Mesenchymal stem cell (in vitro differentiated cells and primary cell): ENCODE data around the gene PPP1R27.

Experiments
- DNase-seq: peaks from one replicate; pipeline ENCODE4 v3.0.0-alpha.2; 2013
- H2AFZ ChIP-seq: one replicate; pipeline ENCODE4 v1.6.1; 2013; ENCODE audit warnings: low read depth, mild to moderate bottlenecking, control low read depth, inconsistent platforms, low read length, moderate library complexity
- H2AK5ac ChIP-seq: 2 replicates; pipeline ENCODE4 v1.6.1; 2013; ENCODE audit warnings: low read length, moderate library complexity, mild to moderate bottlenecking, inconsistent platforms; ENCODE audit not compliant: severe bottlenecking
- H2BK120ac ChIP-seq: one replicate; pipeline ENCODE4 v1.6.1; 2013; ENCODE audit warnings: low read depth, mild to moderate bottlenecking, inconsistent platforms, low read length, moderate library complexity
- H2BK12ac ChIP-seq, 2 experiments: one replicate each; pipeline ENCODE4 v1.6.1; 2013; ENCODE audit warnings: inconsistent platforms in 2 of 2, low read length in 2 of 2, mild to moderate bottlenecking in 2 of 2, moderate library complexity in 2 of 2, control low read depth in 1 of 2
- H2BK15ac ChIP-seq: one replicate; pipeline ENCODE4 v1.6.1; 2013; ENCODE audit warnings: mild to moderate bottlenecking, low read depth, inconsistent platforms; ENCODE audit not compliant: poor library complexity, severe bottlenecking
- H2BK5ac ChIP-seq: 2 replicates; pipeline ENCODE4 v1.6.1; 2013; ENCODE audit warnings: low read depth, mild to moderate bottlenecking, low read length, control low read depth, inconsistent platforms; ENCODE audit not compliant: poor library complexity, severe bottlenecking
- H3K14ac ChIP-seq, 2 experiments: one replicate each; pipeline ENCODE4 v1.6.1; 2013; ENCODE audit warnings: inconsistent platforms in 2 of 2, low read length in 2 of 2, control low read depth in 1 of 2, mild to moderate bottlenecking in 1 of 2, moderate library complexity in 1 of 2
- H3K18ac ChIP-seq, 2 experiments: one replicate each; pipeline ENCODE4 v1.6.1; 2013; ENCODE audit warnings: inconsistent platforms in 2 of 2, low read length in 2 of 2, control low read depth in 1 of 2, low read depth in 1 of 2, mild to moderate bottlenecking in 1 of 2
- H3K23ac ChIP-seq, 2 experiments: one replicate each; pipeline ENCODE4 v1.6.1; 2013; ENCODE audit warnings: inconsistent platforms in 2 of 2, low read length in 2 of 2, mild to moderate bottlenecking in 2 of 2, moderate library complexity in 2 of 2, control low read depth in 1 of 2
- H3K27ac ChIP-seq: 2 replicates; pipeline ENCODE4 v1.5.1; 2013; ENCODE audit warnings: mild to moderate bottlenecking, moderate library complexity, low read length, control low read depth, inconsistent platforms; ENCODE audit not compliant: poor library complexity, severe bottlenecking
- H3K27me3 ChIP-seq, 2 experiments: 2 replicates each; pipeline versions ENCODE4 v1.6.1 to v1.7.0; 2013; ENCODE audit warnings: low read length in 2 of 2, mild to moderate bottlenecking in 2 of 2, moderate library complexity in 2 of 2, control low read depth in 1 of 2, inconsistent platforms in 1 of 2; ENCODE audit not compliant: control insufficient read depth in 1 of 2, insufficient read depth in 1 of 2
- H3K36me3 ChIP-seq, 2 experiments: 2 replicates each; pipeline versions ENCODE4 v1.6.1 to v1.7.0; 2013; ENCODE audit warnings: low read length in 2 of 2, control low read depth in 1 of 2, inconsistent platforms in 1 of 2, low read depth in 1 of 2, mild to moderate bottlenecking in 1 of 2; ENCODE audit not compliant: insufficient read depth in 2 of 2, control insufficient read depth in 1 of 2
- H3K4ac ChIP-seq, 2 experiments: one replicate each; pipeline ENCODE4 v1.6.1; 2013; ENCODE audit warnings: inconsistent platforms in 2 of 2, low read length in 2 of 2, mild to moderate bottlenecking in 2 of 2, moderate library complexity in 2 of 2, control low read depth in 1 of 2, low read depth in 1 of 2
- H3K4me1 ChIP-seq: 2 replicates; pipeline ENCODE4 v1.6.1; 2013; ENCODE audit warnings: low read depth, low read length, control low read depth; ENCODE audit not compliant: control insufficient read depth, insufficient read depth
- H3K4me2 ChIP-seq: 2 replicates; pipeline ENCODE4 v1.6.1; 2013; ENCODE audit warnings: low read length, mild to moderate bottlenecking, inconsistent platforms; ENCODE audit not compliant: poor library complexity, severe bottlenecking
- H3K4me3 ChIP-seq, 2 experiments: 2 replicates each; pipeline versions ENCODE4 v1.5.1 to v1.7.0; 2013; ENCODE audit warnings: low read length in 2 of 2, mild to moderate bottlenecking in 2 of 2, control low read depth in 1 of 2, low read depth in 1 of 2; ENCODE audit not compliant: insufficient read depth in 1 of 2
- H3K79me1 ChIP-seq: replicated peaks from 2 replicates; pipeline ENCODE4 v1.6.1; 2013; ENCODE audit warnings: mild to moderate bottlenecking, control low read depth, low read length, inconsistent platforms; ENCODE audit not compliant: poor library complexity, severe bottlenecking
- H3K9ac ChIP-seq: 2 replicates; pipeline ENCODE4 v1.7.0; 2013; ENCODE audit warnings: mild to moderate bottlenecking, low read length, moderate library complexity
- H3K9me3 ChIP-seq: 2 replicates; pipeline ENCODE4 v1.7.0; 2013; ENCODE audit warnings: mild to moderate bottlenecking, low read length; ENCODE audit not compliant: control insufficient read depth
- H4K8ac ChIP-seq: one replicate; pipeline ENCODE4 v1.6.1; 2013; ENCODE audit warnings: inconsistent platforms, mild to moderate bottlenecking, low read length, moderate library complexity
- H4K91ac ChIP-seq: one replicate; pipeline ENCODE4 v1.6.1; 2013; ENCODE audit warnings: mild to moderate bottlenecking, low read length, inconsistent platforms
- WGBS: methylation state at CpG from one replicate; pipeline ENCODE4 v1.1.7; 2013; ENCODE audit warnings: mixed read lengths; 5-methylcytosine and 5-hydroxymethylcytosine counted together

PPP1R27 gene

GRCh38 chr17:81815646-81815986 lies 19.2 kb downstream of the PPP1R27 start:
- no peak overlapping the region for H3K18ac ChIP-seq
- no peak overlapping the region for H3K4me3 ChIP-seq
- H3K23ac ChIP-seq: no peak overlapping the region
- H3K9me3 ChIP-seq: no peaks in the 10 kb centered on the region
- H4K8ac ChIP-seq: no peak overlapping the region
- peak overlapping the region; percentile 25 for H4K91ac ChIP-seq
- no peak overlapping the region for H2BK12ac ChIP-seq
- H3K4ac ChIP-seq: no peak overlapping the region
- H3K79me1 ChIP-seq: no peaks in the 10 kb centered on the region
- peaks cover 6 to 67% of the 10 kb centered on the region in 2 experiments for H3K27me3 ChIP-seq
- H3K4me1 ChIP-seq: peaks cover 10% of the 10 kb centered on the region
- no peak overlapping the region for H2BK120ac ChIP-seq
- no peak overlapping the region for H3K14ac ChIP-seq
- no peak overlapping the region for H3K4me2 ChIP-seq
- WGBS: 80% methylated on average over 1 of the region's 2 CpGs
- H3K27ac ChIP-seq: no peak overlapping the region
- H3K9ac ChIP-seq: no peak overlapping the region
- DNase-seq: no peak
- no peak overlapping the region for H2AK5ac ChIP-seq
- no peak overlapping the region for H2BK15ac ChIP-seq
- no peak overlapping the region for H2AFZ ChIP-seq
- H3K36me3 ChIP-seq: peaks cover 0 to 2% of the 10 kb centered on the region in 2 experiments
- no peak overlapping the region for H2BK5ac ChIP-seq

DNA sequence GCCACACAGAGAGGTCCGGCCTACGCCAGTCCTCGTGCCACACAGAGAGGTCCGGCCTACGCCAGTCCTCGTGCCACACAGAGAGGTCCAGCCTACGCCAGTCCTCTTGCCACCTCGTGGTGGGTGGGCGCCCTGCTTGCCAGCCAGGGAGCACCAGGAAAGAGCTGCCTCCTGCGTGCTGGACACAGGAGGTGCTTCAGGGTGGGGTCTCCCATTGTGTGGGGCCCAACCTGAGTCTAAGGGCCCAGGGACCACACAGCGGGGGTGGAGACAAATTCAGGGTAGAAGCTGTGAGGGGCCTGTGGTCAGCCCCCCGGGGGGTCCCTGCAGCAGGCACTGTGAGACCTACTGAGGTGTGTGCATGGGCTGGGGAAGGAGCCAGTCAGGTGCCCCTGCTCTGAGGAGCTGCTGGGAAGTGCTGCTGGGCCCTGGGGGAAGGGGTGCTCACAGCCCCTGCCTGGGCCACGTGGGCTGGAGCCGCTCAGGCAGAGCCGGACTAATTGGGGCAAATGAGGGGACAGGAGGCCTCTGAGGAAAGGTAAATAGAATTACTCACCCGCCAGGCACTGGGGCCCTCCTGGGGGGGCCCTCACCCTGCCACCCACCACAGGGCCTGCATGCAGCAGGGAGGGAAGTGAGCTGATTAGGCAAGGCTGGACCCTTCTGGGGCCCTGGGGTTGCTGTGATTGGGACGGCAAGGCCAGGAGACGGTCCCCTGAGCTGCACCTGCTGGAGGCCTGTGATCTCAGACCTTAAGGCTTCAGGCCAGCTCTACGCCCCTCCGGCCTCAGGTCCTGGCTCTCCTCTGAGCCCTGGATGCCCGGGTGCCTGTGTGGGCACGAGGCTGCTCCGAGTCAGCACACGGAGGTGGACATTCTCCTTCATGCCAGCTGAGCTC lies 19.9 kb downstream of the PPP1R27 start:
- no peak for DNase-seq
- Histone ChIP-seq H3K18ac (no peak overlapping the region), H3K27ac (no peak overlapping the region), H3K14ac (no peak overlapping the region), H4K8ac (no peak overlapping the region), H3K27me3 (peaks cover 10 to 73% of the 10 kb centered on the region in 2 experiments), H3K9ac (no peak overlapping the region), H3K36me3 (peaks cover 0 to 2% of the 10 kb centered on the region in 2 experiments), H3K9me3 (no peaks in the 10 kb centered on the region), H3K4ac (no peak overlapping the region), H2BK120ac (no peak overlapping the region), H2BK15ac (peak overlapping the region; percentile 57), H3K23ac (no peak overlapping the region), H2BK5ac (no peak overlapping the region), H2BK12ac (no peak overlapping the region), H4K91ac (peak overlapping the region; percentile 25), H3K4me3 (no peak overlapping the region), H3K4me2 (peak overlapping the region; percentile 10), H2AFZ (no peak overlapping the region), H3K4me1 (peaks cover 10% of the 10 kb centered on the region), H2AK5ac (no peak overlapping the region), H3K79me1 (no peaks in the 10 kb centered on the region)
- WGBS: 76% methylated on average over 20 of the region's 24 CpGs

- Histone ChIP-seq H3K14ac (no peak overlapping the region), H3K4me2 (no peak overlapping the region), H4K91ac (no peak overlapping the region), H3K18ac (no peak overlapping the region), H2BK5ac (no peak overlapping the region), H3K9me3 (no peaks in the 10 kb centered on the region), H3K9ac (no peak overlapping the region), H3K36me3 (peaks cover 0 to under 1% of the 10 kb centered on the region in 2 experiments), H2BK12ac (no peak overlapping the region), H3K27ac (no peak overlapping the region), H3K23ac (no peak overlapping the region), H3K4me1 (peaks cover 10% of the 10 kb centered on the region), H2BK120ac (no peak overlapping the region), H3K27me3 (peaks cover 16 to 77% of the 10 kb centered on the region in 2 experiments), H2BK15ac (no peak overlapping the region), H3K79me1 (no peaks in the 10 kb centered on the region), H3K4ac (no peak overlapping the region), H2AFZ (no peak overlapping the region), H4K8ac (no peak overlapping the region), H3K4me3 (no peak overlapping the region), H2AK5ac (no peak overlapping the region)
- no peak for DNase-seq
- WGBS: 92% methylated on average over 39 of the region's 41 CpGs
These were observed 20.8 kb downstream of the PPP1R27 start for GRCh38 chr17:81813861-81814683.

- H2AK5ac ChIP-seq: no peak overlapping the region
- no peak overlapping the region for H2AFZ ChIP-seq
- H3K23ac ChIP-seq: no peak overlapping the region
- H3K9ac ChIP-seq: no peak overlapping the region
- no peak overlapping the region for H2BK120ac ChIP-seq
- peak overlapping the region; percentile 18 for H4K91ac ChIP-seq
- H2BK5ac ChIP-seq: no peak overlapping the region
- H3K4me1 ChIP-seq: peaks cover 10% of the 10 kb centered on the region
- H3K18ac ChIP-seq: no peak overlapping the region
- DNase-seq: no peak
- no peak overlapping the region for H3K27ac ChIP-seq
- no peaks in the 10 kb centered on the region for H3K36me3 ChIP-seq
- peak overlapping the region in 1 of 2 experiments; percentile 2 for H3K4me3 ChIP-seq
- no peak overlapping the region for H2BK12ac ChIP-seq
- peaks cover 16 to 78% of the 10 kb centered on the region in 2 experiments for H3K27me3 ChIP-seq
- no peak overlapping the region for H3K14ac ChIP-seq
- H3K79me1 ChIP-seq: no peaks in the 10 kb centered on the region
- H2BK15ac ChIP-seq: no peak overlapping the region
- no peaks in the 10 kb centered on the region for H3K9me3 ChIP-seq
- H4K8ac ChIP-seq: no peak overlapping the region
- 90% methylated on average over 15 of the region's 15 CpGs for WGBS
- H3K4ac ChIP-seq: no peak overlapping the region
- no peak overlapping the region for H3K4me2 ChIP-seq
These were observed 21.5 kb downstream of the PPP1R27 start for GRCh38 chr17:81813371-81813684.
